Uterus (tissue), 2 donors: ENCODE results near the gene ENHO.

Experiments
- POLR2A ChIP-seq, 2 donors: fragments of 450-650 bp; IDR thresholded peaks; one replicate each; pipeline ENCODE4 v1.6.1; 2016; ENCODE audit warnings: antibody characterized with exemption in 2 of 2, mild to moderate bottlenecking in 1 of 2, moderate library complexity in 1 of 2
- TF ChIP-seq, protein P1 (sequence below), 4 experiments: fragments of 200-600 bp in 2 of 4; fragments of 450-650 bp in 2 of 4; sonication (generic) in 2 of 4; IDR thresholded peaks; one replicate each; pipeline ENCODE4 v1.5.1; 2016 to 2019; ENCODE audit warnings: antibody characterized with exemption in 4 of 4, mild to moderate bottlenecking in 2 of 4, moderate library complexity in 1 of 4

DNA sequence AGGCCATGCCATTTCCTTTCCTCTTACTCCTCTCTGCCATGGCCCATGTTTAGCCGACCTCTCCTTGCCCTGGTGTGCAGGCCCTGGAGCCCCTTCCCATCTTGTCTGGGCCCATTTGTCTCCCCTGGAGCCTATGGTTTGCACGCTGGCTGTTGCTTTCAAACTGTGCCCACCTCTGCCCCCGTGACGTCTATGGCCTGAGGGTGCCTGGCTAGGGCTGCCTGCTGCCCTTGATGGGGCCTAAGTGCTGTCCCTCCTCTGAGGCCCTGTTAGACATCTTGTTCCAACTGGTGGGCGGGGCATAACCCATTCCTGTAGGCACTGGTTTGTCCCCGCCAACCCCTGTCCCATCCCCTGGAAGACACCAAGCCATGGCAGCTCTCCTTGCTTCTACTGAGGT, 22.7 kb upstream of the ENHO start:
- no peak for TF ChIP-seq POLR2A (IDR thresholded peaks at IDR 0.05)
- TF ChIP-seq, protein P1, sequence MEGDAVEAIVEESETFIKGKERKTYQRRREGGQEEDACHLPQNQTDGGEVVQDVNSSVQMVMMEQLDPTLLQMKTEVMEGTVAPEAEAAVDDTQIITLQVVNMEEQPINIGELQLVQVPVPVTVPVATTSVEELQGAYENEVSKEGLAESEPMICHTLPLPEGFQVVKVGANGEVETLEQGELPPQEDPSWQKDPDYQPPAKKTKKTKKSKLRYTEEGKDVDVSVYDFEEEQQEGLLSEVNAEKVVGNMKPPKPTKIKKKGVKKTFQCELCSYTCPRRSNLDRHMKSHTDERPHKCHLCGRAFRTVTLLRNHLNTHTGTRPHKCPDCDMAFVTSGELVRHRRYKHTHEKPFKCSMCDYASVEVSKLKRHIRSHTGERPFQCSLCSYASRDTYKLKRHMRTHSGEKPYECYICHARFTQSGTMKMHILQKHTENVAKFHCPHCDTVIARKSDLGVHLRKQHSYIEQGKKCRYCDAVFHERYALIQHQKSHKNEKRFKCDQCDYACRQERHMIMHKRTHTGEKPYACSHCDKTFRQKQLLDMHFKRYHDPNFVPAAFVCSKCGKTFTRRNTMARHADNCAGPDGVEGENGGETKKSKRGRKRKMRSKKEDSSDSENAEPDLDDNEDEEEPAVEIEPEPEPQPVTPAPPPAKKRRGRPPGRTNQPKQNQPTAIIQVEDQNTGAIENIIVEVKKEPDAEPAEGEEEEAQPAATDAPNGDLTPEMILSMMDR (IDR thresholded peaks at IDR 0.05), result no peak
